ENCODE data around the gene MRPS9. TPM values are rescaled to one million over a fixed set of nuclear protein-coding genes. Genes with fewer than 3 reads are reported as not detected.

Gene MRPS9
- total RNA-seq, 1 donor from 2014 or later, result 16.8 TPM

DNA sequence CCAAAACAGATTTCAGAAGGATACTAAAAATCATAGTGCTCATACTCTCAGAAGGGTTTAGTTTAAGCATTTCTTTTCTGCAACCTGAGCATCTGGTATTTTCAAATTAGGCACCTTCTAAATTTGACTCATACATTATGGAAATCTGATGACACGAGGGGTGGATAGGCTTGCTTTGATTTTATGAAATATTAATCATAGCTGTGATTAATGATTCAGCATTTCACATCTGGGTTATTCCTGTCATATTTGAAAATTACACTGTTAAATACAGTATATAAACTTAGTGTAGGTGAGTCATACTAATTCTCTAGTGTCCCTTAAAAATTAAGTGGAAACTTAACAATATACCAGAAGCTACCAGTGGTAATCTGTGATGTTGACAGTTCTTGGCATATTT, 47.7 kb downstream of the MRPS9 start:
- Mint-ChIP-seq H3K4me1 (ENCODE audit: low read depth) (peaks cover 15% of the 10 kb centered on the region), H3K27ac (ENCODE audit: unreplicated experiment) (no peak overlapping the region), H3K36me3 (ENCODE audit: low read depth) (peaks cover 4% of the 10 kb centered on the region), H3K4me3 (ENCODE audit: unreplicated experiment) (no peak overlapping the region), H3K9me3 (ENCODE audit: low read depth) (no peaks in the 10 kb centered on the region), H3K27me3 (ENCODE audit: low read depth) (no peaks in the 10 kb centered on the region)
- no peak for DNase-seq (ENCODE audit: low spot score)
- TF ChIP-seq, protein P1, sequence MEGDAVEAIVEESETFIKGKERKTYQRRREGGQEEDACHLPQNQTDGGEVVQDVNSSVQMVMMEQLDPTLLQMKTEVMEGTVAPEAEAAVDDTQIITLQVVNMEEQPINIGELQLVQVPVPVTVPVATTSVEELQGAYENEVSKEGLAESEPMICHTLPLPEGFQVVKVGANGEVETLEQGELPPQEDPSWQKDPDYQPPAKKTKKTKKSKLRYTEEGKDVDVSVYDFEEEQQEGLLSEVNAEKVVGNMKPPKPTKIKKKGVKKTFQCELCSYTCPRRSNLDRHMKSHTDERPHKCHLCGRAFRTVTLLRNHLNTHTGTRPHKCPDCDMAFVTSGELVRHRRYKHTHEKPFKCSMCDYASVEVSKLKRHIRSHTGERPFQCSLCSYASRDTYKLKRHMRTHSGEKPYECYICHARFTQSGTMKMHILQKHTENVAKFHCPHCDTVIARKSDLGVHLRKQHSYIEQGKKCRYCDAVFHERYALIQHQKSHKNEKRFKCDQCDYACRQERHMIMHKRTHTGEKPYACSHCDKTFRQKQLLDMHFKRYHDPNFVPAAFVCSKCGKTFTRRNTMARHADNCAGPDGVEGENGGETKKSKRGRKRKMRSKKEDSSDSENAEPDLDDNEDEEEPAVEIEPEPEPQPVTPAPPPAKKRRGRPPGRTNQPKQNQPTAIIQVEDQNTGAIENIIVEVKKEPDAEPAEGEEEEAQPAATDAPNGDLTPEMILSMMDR (IDR thresholded peaks at IDR 0.05), result no peak

DNA sequence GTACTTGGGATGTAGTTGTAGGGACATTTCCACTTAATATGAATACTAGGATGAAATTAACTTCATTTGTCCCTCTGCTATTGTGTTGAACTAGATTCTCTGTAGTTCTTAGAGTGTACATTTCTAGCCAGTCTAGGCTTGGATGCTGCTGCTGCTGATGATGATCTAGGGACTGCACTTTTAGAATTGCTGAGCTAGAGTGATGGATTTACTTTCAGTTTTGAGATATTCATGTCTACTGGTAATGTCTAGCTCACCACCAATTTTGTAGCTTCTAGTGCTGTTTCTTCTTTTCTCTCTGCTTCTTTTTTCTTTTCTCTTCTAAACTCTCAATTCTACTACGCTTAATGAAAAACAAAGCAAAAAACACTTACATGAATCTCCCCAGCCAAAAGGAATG, 49.4 kb downstream of the MRPS9 start:
- DNase-seq (ENCODE audit: low spot score), result no peak
- Mint-ChIP-seq H3K9me3 (ENCODE audit: low read depth) (no peaks in the 10 kb centered on the region), H3K4me1 (ENCODE audit: low read depth) (no peaks in the 10 kb centered on the region), H3K4me3 (ENCODE audit: unreplicated experiment) (no peak overlapping the region), H3K27me3 (ENCODE audit: low read depth) (no peaks in the 10 kb centered on the region), H3K36me3 (ENCODE audit: low read depth) (peaks cover 2% of the 10 kb centered on the region), H3K27ac (ENCODE audit: unreplicated experiment) (no peak overlapping the region)
- TF ChIP-seq, protein P1 (IDR thresholded peaks at IDR 0.05), result no peak

DNA sequence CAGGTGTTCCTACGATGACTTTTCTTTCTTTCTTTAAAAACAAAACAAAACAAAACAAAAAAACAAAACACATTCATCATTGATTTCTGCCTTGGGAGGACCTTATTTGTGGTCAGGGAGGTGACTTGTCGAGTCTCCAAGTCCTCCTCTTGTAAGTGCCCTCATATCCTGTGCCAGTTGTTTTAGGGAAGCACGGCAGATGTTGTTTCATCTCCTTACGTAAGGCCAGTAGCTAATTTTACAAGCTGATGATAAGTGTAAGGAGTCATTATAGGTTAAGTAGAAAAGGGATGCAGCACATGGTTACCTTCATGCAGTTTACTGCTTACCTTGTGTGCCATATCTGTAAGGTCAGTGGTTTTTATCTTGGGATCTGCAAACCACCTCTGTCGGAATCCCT, 52.2 kb downstream of the MRPS9 start:
- H3K27ac Mint-ChIP-seq (ENCODE audit: unreplicated experiment), result no peak overlapping the region
- TF ChIP-seq, protein P1 (IDR thresholded peaks at IDR 0.05), result no peak

DNA sequence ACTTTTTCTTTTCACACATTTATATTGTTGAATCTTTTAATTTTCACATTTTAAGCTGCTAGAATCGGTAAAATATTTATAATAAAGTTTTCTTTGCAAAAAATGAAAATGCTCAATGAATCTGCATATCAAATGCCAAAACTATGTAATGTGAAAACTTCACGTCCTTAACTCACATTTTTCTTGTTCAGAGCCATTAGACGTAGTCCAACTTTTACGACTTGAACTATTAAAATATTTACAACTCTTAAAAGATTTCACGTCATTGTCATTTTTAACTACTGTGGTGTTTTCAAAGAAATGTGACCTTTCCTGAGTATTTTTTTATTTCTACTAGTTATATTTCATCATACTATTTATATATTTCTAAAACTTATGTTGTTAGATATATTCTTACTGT, 54.9 kb downstream of the MRPS9 start:
- H3K4me1 Mint-ChIP-seq (ENCODE audit: low read depth), result no peaks in the 10 kb centered on the region
- peaks cover 7% of the 10 kb centered on the region for H3K36me3 Mint-ChIP-seq (ENCODE audit: low read depth)
- TF ChIP-seq, protein P1 (IDR thresholded peaks at IDR 0.05), result no peak
- H3K9me3 Mint-ChIP-seq (ENCODE audit: low read depth), result no peaks in the 10 kb centered on the region
- H3K27ac Mint-ChIP-seq (ENCODE audit: unreplicated experiment), result no peak overlapping the region
- no peak for DNase-seq (ENCODE audit: low spot score)
- no peaks in the 10 kb centered on the region for H3K27me3 Mint-ChIP-seq (ENCODE audit: low read depth)
- no peak overlapping the region for H3K4me3 Mint-ChIP-seq (ENCODE audit: unreplicated experiment)

More for the DNA sequence above, 52.2 kb downstream of the MRPS9 start:
- Mint-ChIP-seq H3K4me3 (ENCODE audit: unreplicated experiment) (no peak overlapping the region), H3K9me3 (ENCODE audit: low read depth) (no peaks in the 10 kb centered on the region), H3K36me3 (ENCODE audit: low read depth) (peaks cover 5% of the 10 kb centered on the region), H3K27me3 (ENCODE audit: low read depth) (no peaks in the 10 kb centered on the region), H3K4me1 (ENCODE audit: low read depth) (no peaks in the 10 kb centered on the region)
- no peak for DNase-seq (ENCODE audit: low spot score)

DNA sequence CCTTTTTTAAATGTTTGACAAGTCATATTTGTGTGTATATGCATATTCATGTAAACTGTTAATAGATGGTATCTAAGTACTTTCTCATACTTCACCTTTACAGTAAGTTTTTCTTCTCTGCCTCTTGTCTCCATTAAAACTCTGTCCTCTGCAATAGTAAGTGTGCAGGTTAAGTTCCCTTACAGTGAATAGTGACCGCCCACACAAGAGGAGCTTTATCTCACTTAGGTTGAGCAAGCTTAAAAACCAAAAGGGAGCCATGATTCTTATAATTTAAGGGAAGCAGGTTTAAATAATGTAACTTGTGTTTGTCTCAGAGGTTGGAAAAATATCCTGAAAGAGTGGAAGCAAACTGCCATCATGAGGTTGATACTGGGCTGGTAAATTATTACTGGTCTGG, 61.3 kb downstream of the MRPS9 start:
- no peak for DNase-seq (ENCODE audit: low spot score)
- TF ChIP-seq, protein P1 (IDR thresholded peaks at IDR 0.05), result no peak
- Mint-ChIP-seq H3K36me3 (ENCODE audit: low read depth) (peaks cover 23% of the 10 kb centered on the region), H3K9me3 (ENCODE audit: low read depth) (no peaks in the 10 kb centered on the region), H3K4me3 (ENCODE audit: unreplicated experiment) (no peak overlapping the region), H3K4me1 (ENCODE audit: low read depth) (peaks cover 14% of the 10 kb centered on the region), H3K27me3 (ENCODE audit: low read depth) (no peaks in the 10 kb centered on the region), H3K27ac (ENCODE audit: unreplicated experiment) (no peak overlapping the region)

Measured in chondrocyte (in vitro differentiated cells).